ENCODE measurements around the gene KLRC2.

GRCh38 chr12:10405294-10405693, 30.5 kb downstream of the KLRC2 start:
- TF ChIP-seq CTCF (conservative IDR thresholded peaks at IDR 0.05; ENCODE audit: low read depth, low read length) (no peak), EZH2 (IDR thresholded peaks at IDR 0.05; ENCODE audit: low read length, unreplicated experiment) (no peak)
